Neural cell (in vitro differentiated cells): Measurements from ENCODE around the gene VENTX. TPM values are rescaled to one million over a fixed set of nuclear protein-coding genes. Genes with fewer than 3 reads are reported as not detected.
"Not testable (repeated sequence)": the region's sequence is repeated elsewhere in the genome, so short reads cannot be mapped to it uniquely, and the experiment has no call there.

Experiments used
- H2AFZ ChIP-seq: fragments of 200-600, 300-800 bp; sonication (generic), shearing (Covaris generic); 2 replicates; pipeline ENCODE4 v1.6.0; 2014; ENCODE audit warnings: low read depth, mild to moderate bottlenecking, antibody characterized with exemption, low read length, moderate library complexity
- H3F3A ChIP-seq: fragments of 200-600 bp; shearing (Covaris generic); 2 replicates; pipeline ENCODE4 v1.6.1; 2016; ENCODE audit warnings: mild to moderate bottlenecking, moderate library complexity, mixed read lengths, antibody characterized with exemption, low read length; ENCODE audit not compliant: insufficient read depth, poor library complexity, severe bottlenecking
- H3K27ac ChIP-seq: fragments of 200-600, 300-800 bp; sonication (generic), shearing (Covaris generic); 2 replicates; pipeline ENCODE4 v1.5.1; 2014; ENCODE audit warnings: mild to moderate bottlenecking, low read length, moderate library complexity
- H3K27me3 ChIP-seq: fragments of 300-800, 200-600 bp; sonication (generic), shearing (Covaris generic); 2 replicates; pipeline ENCODE4 v1.6.0; 2014; ENCODE audit warnings: mild to moderate bottlenecking, low read depth, low read length, moderate library complexity; ENCODE audit not compliant: insufficient read depth
- H3K36me3 ChIP-seq: fragments of 300-800, 200-600 bp; sonication (generic), shearing (Covaris generic); 2 replicates; pipeline ENCODE4 v1.5.1; 2014; ENCODE audit warnings: mild to moderate bottlenecking, antibody characterized with exemption, low read length, moderate library complexity; ENCODE audit not compliant: insufficient read depth
- H3K4me2 ChIP-seq: fragments of 300-800, 200-600 bp; sonication (generic), shearing (Covaris generic); 2 replicates; pipeline ENCODE4 v1.6.0; 2014; ENCODE audit warnings: mild to moderate bottlenecking, low read length
- H3K4me3 ChIP-seq: fragments of 300-800, 200-600 bp; sonication (generic), shearing (Covaris generic); 2 replicates; pipeline ENCODE4 v1.5.1; 2014; ENCODE audit warnings: mild to moderate bottlenecking, low read length, moderate library complexity
- H3K79me2 ChIP-seq: fragments of 200-600 bp; shearing (Covaris generic); replicated peaks from 2 replicates; pipeline ENCODE4 v1.6.0; 2014; ENCODE audit warnings: mild to moderate bottlenecking, low read length, moderate library complexity; ENCODE audit not compliant: insufficient read depth
- H3K9ac ChIP-seq: fragments of 300-800, 200-600 bp; sonication (generic), shearing (Covaris generic); 2 replicates; pipeline ENCODE4 v1.6.1; 2016; ENCODE audit warnings: mild to moderate bottlenecking, low read length, mixed read lengths
- H3K9me2 ChIP-seq: fragments of 200-600 bp; shearing (Covaris generic); 2 replicates; pipeline ENCODE4 v1.6.1; 2016; ENCODE audit warnings: mild to moderate bottlenecking, low read length, mixed read lengths; ENCODE audit not compliant: insufficient read depth
- H3K9me3 ChIP-seq: fragments of 200-600, 300-800 bp; sonication (generic), shearing (Covaris generic); 2 replicates; pipeline ENCODE4 v1.6.1; 2016; ENCODE audit warnings: mild to moderate bottlenecking, mixed run types, low read length, moderate library complexity, mixed read lengths
- H4K20me1 ChIP-seq: fragments of 200-600 bp; shearing (Covaris generic); 2 replicates; pipeline ENCODE4 v1.6.1; 2016; ENCODE audit warnings: mild to moderate bottlenecking, mixed run types; ENCODE audit not compliant: insufficient read depth
- CTCF ChIP-seq: fragments of 450-650 bp; IDR thresholded peaks from 2 replicates; pipeline ENCODE4 v1.5.1; 2014; ENCODE audit warnings: antibody characterized with exemption, mild to moderate bottlenecking, moderate library complexity; ENCODE audit not compliant: poor library complexity, severe bottlenecking
- EP300 ChIP-seq: fragments of 450-650 bp; conservative IDR thresholded peaks from 2 replicates; pipeline ENCODE4 v1.6.1; 2014; ENCODE audit warnings: antibody characterized with exemption, mild to moderate bottlenecking, moderate library complexity; ENCODE audit not compliant: poor library complexity, severe bottlenecking
- EZH2 ChIP-seq: fragments of 200-600, 300-800 bp; shearing (Covaris generic), sonication (generic); IDR thresholded peaks from 2 replicates; pipeline ENCODE4 v1.6.1; 2014; ENCODE audit warnings: antibody characterized with exemption, low read length, borderline replicate concordance, mild to moderate bottlenecking; ENCODE audit not compliant: insufficient read depth, poor library complexity, severe bottlenecking
- MXI1 ChIP-seq: fragments of 450-650 bp; conservative IDR thresholded peaks from 2 replicates; pipeline ENCODE4 v1.6.1; 2014; ENCODE audit warnings: antibody characterized with exemption, mild to moderate bottlenecking; ENCODE audit not compliant: poor library complexity, severe bottlenecking
- POLR2AphosphoS5 ChIP-seq: IDR thresholded peaks from 2 replicates; pipeline ENCODE4 v1.6.1; 2012
- RAD21 ChIP-seq: fragments of 450-650 bp; conservative IDR thresholded peaks from 2 replicates; pipeline ENCODE4 v1.6.1; 2014; ENCODE audit warnings: antibody characterized with exemption, mild to moderate bottlenecking, moderate library complexity
- REST ChIP-seq: IDR thresholded peaks from 2 replicates; pipeline ENCODE4 v1.6.1; 2012; ENCODE audit warnings: borderline replicate concordance
- SMC3 ChIP-seq: fragments of 450-650 bp; conservative IDR thresholded peaks from 2 replicates; pipeline ENCODE4 v1.6.1; 2014; ENCODE audit warnings: antibody characterized with exemption, mild to moderate bottlenecking, moderate library complexity; ENCODE audit not compliant: poor library complexity
- TAF1 ChIP-seq: IDR thresholded peaks from 2 replicates; pipeline ENCODE4 v1.6.1; 2012; ENCODE audit warnings: low read depth
- polyA plus RNA-seq: library from polyadenylated mRNA; depleted of rRNA; stranded (reverse); fragments of >200 nt; gene quantifications from 2 replicates; pipeline ENCODE4 v1.2.3, GENCODE V29; 2014

VENTX gene
- polyA plus RNA-seq, 1 donor from 2014 or later = not detected

GRCh38 chr10:133231946-133232574, 5.6 kb upstream of the VENTX start:
- Histone ChIP-seq H3K27ac (no peak overlapping the region), H3K9me3 (no peaks in the 10 kb centered on the region), H2AFZ (no peak overlapping the region), H4K20me1 (no peaks in the 10 kb centered on the region), H3K36me3 (no peaks in the 10 kb centered on the region), H3K4me3 (no peak overlapping the region), H3K9me2 (no peaks in the 10 kb centered on the region), H3K4me2 (no peak overlapping the region), H3K79me2 (no peaks in the 10 kb centered on the region), H3K27me3 (peaks cover 80% of the 10 kb centered on the region), H3K9ac (no peak overlapping the region), H3F3A (no peaks in the 10 kb centered on the region)
- TF ChIP-seq CTCF (no peak), REST (no peak), RAD21 (no peak), POLR2AphosphoS5 (no peak), EZH2 (no peak), EP300 (no peak), SMC3 (no peak), TAF1 (no peak), MXI1 (no peak)

DNA sequence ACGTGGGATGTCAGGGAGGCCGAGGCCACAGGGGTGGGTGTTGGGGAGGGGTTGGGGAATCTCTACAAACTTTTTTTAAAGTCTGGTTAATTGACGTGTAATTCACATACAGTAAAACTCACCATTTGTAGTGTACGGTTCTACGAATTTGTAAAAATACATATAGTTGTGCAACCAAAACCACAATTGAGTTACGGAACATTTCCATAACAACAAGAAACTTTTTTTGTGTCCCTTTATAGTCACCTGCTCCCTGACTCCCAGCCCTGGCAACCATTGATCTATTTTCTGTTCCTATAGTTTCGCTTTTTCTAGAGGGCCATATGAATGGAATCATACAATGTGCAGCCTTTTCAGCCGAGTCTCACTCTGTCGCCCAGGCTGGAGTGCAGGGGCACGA, 2.9 kb upstream of the VENTX start:
- H3K9ac ChIP-seq, H3K36me3 ChIP-seq, H4K20me1 ChIP-seq, H3K27ac ChIP-seq, H3K9me2 ChIP-seq, H3K4me3 ChIP-seq, H3K4me2 ChIP-seq, H3F3A ChIP-seq, H3K9me3 ChIP-seq, H3K79me2 ChIP-seq, H2AFZ ChIP-seq: not testable (repeated sequence)
- H3K27me3 ChIP-seq = peaks cover 89% of the 10 kb centered on the region
